WTC11 (cell line): ENCODE results near the gene CELSR1. TPM values are rescaled to one million over a fixed set of nuclear protein-coding genes. Genes with fewer than 3 reads are reported as not detected.
A peak's percentile ranks its signal among the peaks of the same experiment; 100 is the strongest.

Experiments used
- ATAC-seq: fragments of 200-7000 bp; cut with Tn5 transposase; 2 replicates; pipeline ENCODE4 v1.10.0; 2021; ENCODE audit warnings: mild to moderate bottlenecking, moderate library complexity
- CTCF ChIA-PET: fragments of 300-600 bp; sonication (Branson Sonifier 250); formaldehyde crosslinking; loops from one replicate; lab custom pipeline; 2021; ENCODE audit warnings: antibody characterized with exemption; lab: Charles Lee
- POLR2A ChIA-PET: fragments of 350-600 bp; sonication (Branson Sonifier 250); formaldehyde crosslinking; loops from one replicate; lab custom pipeline; 2021; ENCODE audit warnings: antibody characterized with exemption; lab: Charles Lee
- DNase-seq: peaks from one replicate; pipeline ENCODE4 v3.0.0; 2021; ENCODE audit warnings: low spot score
- H3K27ac Mint-ChIP-seq: 2 replicates; pipeline ENCODE4 v1.8.0; 2021; ENCODE audit warnings: mixed read lengths
- H3K27me3 Mint-ChIP-seq: 2 replicates; pipeline ENCODE4 v1.8.0; 2021; ENCODE audit warnings: low read depth, mild to moderate bottlenecking, moderate library complexity, mixed read lengths
- H3K36me3 Mint-ChIP-seq: 2 replicates; pipeline ENCODE4 v1.8.0; 2021; ENCODE audit warnings: mixed read lengths
- H3K4me1 Mint-ChIP-seq: 2 replicates; pipeline ENCODE4 v1.8.0; 2022; ENCODE audit warnings: mixed read lengths
- H3K4me3 Mint-ChIP-seq: 2 replicates; pipeline ENCODE4 v1.8.0; 2021; ENCODE audit warnings: mild to moderate bottlenecking, moderate library complexity, mixed read lengths
- H3K9me3 Mint-ChIP-seq: 2 replicates; pipeline ENCODE4 v1.8.0; 2021; ENCODE audit warnings: mixed read lengths
- ATF1 ChIP-seq: sonication (generic); formaldehyde crosslinking; IDR thresholded peaks from 2 replicates; pipeline ENCODE4 v1.8.1; 2023; ENCODE audit warnings: mild to moderate bottlenecking, moderate library complexity, missing genetic modification reagents
- ATF3 ChIP-seq: sonication (generic); formaldehyde crosslinking; conservative IDR thresholded peaks from 2 replicates; pipeline ENCODE4 v1.8.1; 2022; ENCODE audit warnings: mild to moderate bottlenecking, missing genetic modification reagents
- CREB1 ChIP-seq: sonication (generic); formaldehyde crosslinking; IDR thresholded peaks from 2 replicates; pipeline ENCODE4 v1.8.0; 2023; ENCODE audit warnings: mild to moderate bottlenecking, missing genetic modification reagents
- CREM ChIP-seq: sonication (generic); formaldehyde crosslinking; IDR thresholded peaks from 2 replicates; pipeline ENCODE4 v1.8.1; 2022; ENCODE audit warnings: mild to moderate bottlenecking, missing genetic modification reagents, moderate library complexity
- CTCF ChIP-seq: fragments of 200-600 bp; IDR thresholded peaks from 2 replicates; pipeline ENCODE4 v1.8.0; 2022; ENCODE audit warnings: antibody characterized with exemption
- E2F4 ChIP-seq: sonication (generic); formaldehyde crosslinking; IDR thresholded peaks from 2 replicates; pipeline ENCODE4 v1.8.1; 2022; ENCODE audit warnings: low read depth, mild to moderate bottlenecking, moderate library complexity, missing genetic modification reagents, borderline replicate concordance
- ELF4 ChIP-seq: sonication (generic); formaldehyde crosslinking; IDR thresholded peaks from 2 replicates; pipeline ENCODE4 v1.8.1; 2022; ENCODE audit warnings: low read depth, mild to moderate bottlenecking, moderate library complexity, missing genetic modification reagents
- EMX1 ChIP-seq: fragments of 250-450 bp; sonication (Bioruptor Pico); IDR thresholded peaks from 2 replicates; pipeline ENCODE4 v1.8.0; 2021; ENCODE audit warnings: mild to moderate bottlenecking
- ESRRA ChIP-seq: sonication (generic); formaldehyde crosslinking; IDR thresholded peaks from 2 replicates; pipeline ENCODE4 v1.8.1; 2022; ENCODE audit warnings: mild to moderate bottlenecking, missing genetic modification reagents, borderline replicate concordance
- ETV6 ChIP-seq: sonication (generic); formaldehyde crosslinking; IDR thresholded peaks from 2 replicates; pipeline ENCODE4 v1.8.1; 2022; ENCODE audit warnings: mild to moderate bottlenecking, missing genetic modification reagents
- FOXJ3 ChIP-seq: sonication (generic); formaldehyde crosslinking; IDR thresholded peaks from 2 replicates; pipeline ENCODE4 v1.9.0; 2021; ENCODE audit warnings: missing genetic modification reagents, mild to moderate bottlenecking, borderline replicate concordance
- GTF2I ChIP-seq: fragments of 250-450 bp; sonication (Bioruptor Pico); conservative IDR thresholded peaks from 2 replicates; pipeline ENCODE4 v1.4.0; 2021; ENCODE audit warnings: mild to moderate bottlenecking
- NFATC4 ChIP-seq: fragments of 250-450 bp; sonication (Bioruptor Pico); IDR thresholded peaks from 2 replicates; pipeline ENCODE4 v1.9.0; 2021; ENCODE audit warnings: mild to moderate bottlenecking
- NR3C1 ChIP-seq: sonication (generic); formaldehyde crosslinking; conservative IDR thresholded peaks from 2 replicates; pipeline ENCODE4 v1.8.1; 2023; ENCODE audit warnings: low read depth, mild to moderate bottlenecking, missing genetic modification reagents
- SMAD3 ChIP-seq: sonication (generic); formaldehyde crosslinking; IDR thresholded peaks from 2 replicates; pipeline ENCODE4 v1.8.0; 2022; ENCODE audit warnings: missing genetic modification reagents, mild to moderate bottlenecking, borderline replicate concordance
- STAT6 ChIP-seq: sonication (generic); formaldehyde crosslinking; conservative IDR thresholded peaks from 2 replicates; pipeline ENCODE4 v1.8.1; 2023; ENCODE audit warnings: mild to moderate bottlenecking, low read depth, missing genetic modification reagents, moderate library complexity
- USF2 ChIP-seq: sonication (generic); formaldehyde crosslinking; IDR thresholded peaks from 2 replicates; pipeline ENCODE4 v1.8.1; 2023; ENCODE audit warnings: mild to moderate bottlenecking, missing genetic modification reagents, moderate library complexity
- ZNF138 ChIP-seq: sonication (generic); formaldehyde crosslinking; conservative IDR thresholded peaks from 2 replicates; pipeline ENCODE4 v1.8.1; 2022; ENCODE audit warnings: mild to moderate bottlenecking, moderate library complexity, missing genetic modification reagents
- ZNF263 ChIP-seq: sonication (generic); formaldehyde crosslinking; IDR thresholded peaks from 2 replicates; pipeline ENCODE4 v1.8.1; 2022; ENCODE audit warnings: low read depth, mild to moderate bottlenecking, moderate library complexity, missing genetic modification reagents
- ZNF317 ChIP-seq: sonication (generic); formaldehyde crosslinking; IDR thresholded peaks from 2 replicates; pipeline ENCODE4 v1.8.1; 2023; ENCODE audit warnings: low read depth, mild to moderate bottlenecking, moderate library complexity, missing genetic modification reagents, borderline replicate concordance
- total RNA-seq: library from RNA; stranded (reverse); gene quantifications from 3 replicates; pipeline ENCODE4 v1.2.3, GENCODE V29; 2021

Gene CELSR1
- total RNA-seq, 1 experiment from 2014 or later = 16.8 TPM

GRCh38 chr22:46569848-46570695 is 32.7 kb upstream of the CELSR1 start:
- ATAC-seq = no peak
- ChIA-PET POLR2A (no interaction called here), CTCF (interaction anchor here (0.6 to 1.3 kb wide), 3 partner anchors 15 to 43 kb away, joined by 3 to 5 read pairs (median 3); no protein-coding TSS in a partner anchor)
- Mint-ChIP-seq H3K4me3 (no peak overlapping the region), H3K4me1 (peaks cover 5% of the 10 kb centered on the region), H3K9me3 (peaks cover 27% of the 10 kb centered on the region), H3K27me3 (peaks cover 5% of the 10 kb centered on the region), H3K36me3 (peaks cover 8% of the 10 kb centered on the region; the same call in 1 of the 2 replicates), H3K27ac (no peak overlapping the region)
- TF ChIP-seq CREM (no peak), USF2 (CRISPR knock-in tag) (no peak), GTF2I (CRISPR knock-in tag) (no peak), ZNF138 (CRISPR knock-in tag) (no peak), ETV6 (no peak), ELF4 (no peak), FOXJ3 (no peak), STAT6 (CRISPR knock-in tag) (no peak), SMAD3 (CRISPR knock-in tag) (no peak), ESRRA (CRISPR knock-in tag) (no peak), E2F4 (no peak), ATF3 (CRISPR knock-in tag) (no peak), CTCF (no peak), EMX1 (CRISPR knock-in tag) (no peak), ZNF263 (no peak), CREB1 (CRISPR knock-in tag) (no peak), ATF1 (CRISPR knock-in tag) (no peak), NR3C1 (CRISPR knock-in tag) (no peak), ZNF317 (CRISPR knock-in tag) (no peak), NFATC4 (CRISPR knock-in tag) (no peak)
- DNase-seq = peak; percentile 11
